Measurements from ENCODE around the gene BOLA2B. TPM values are rescaled to one million over a fixed set of nuclear protein-coding genes. Genes with fewer than 3 reads are reported as not detected.

Gene BOLA2B
- polyA plus RNA-seq, 1 of the 3 experiments (the other 2 are of a cell fraction), result 726 TPM

GRCh38 chr16:30184891-30185682 is 8.4 kb downstream of the BOLA2B start:
- no peaks in the 10 kb centered on the region for H3K27me3 ChIP-seq (ENCODE audit: insufficient read depth)

DNA sequence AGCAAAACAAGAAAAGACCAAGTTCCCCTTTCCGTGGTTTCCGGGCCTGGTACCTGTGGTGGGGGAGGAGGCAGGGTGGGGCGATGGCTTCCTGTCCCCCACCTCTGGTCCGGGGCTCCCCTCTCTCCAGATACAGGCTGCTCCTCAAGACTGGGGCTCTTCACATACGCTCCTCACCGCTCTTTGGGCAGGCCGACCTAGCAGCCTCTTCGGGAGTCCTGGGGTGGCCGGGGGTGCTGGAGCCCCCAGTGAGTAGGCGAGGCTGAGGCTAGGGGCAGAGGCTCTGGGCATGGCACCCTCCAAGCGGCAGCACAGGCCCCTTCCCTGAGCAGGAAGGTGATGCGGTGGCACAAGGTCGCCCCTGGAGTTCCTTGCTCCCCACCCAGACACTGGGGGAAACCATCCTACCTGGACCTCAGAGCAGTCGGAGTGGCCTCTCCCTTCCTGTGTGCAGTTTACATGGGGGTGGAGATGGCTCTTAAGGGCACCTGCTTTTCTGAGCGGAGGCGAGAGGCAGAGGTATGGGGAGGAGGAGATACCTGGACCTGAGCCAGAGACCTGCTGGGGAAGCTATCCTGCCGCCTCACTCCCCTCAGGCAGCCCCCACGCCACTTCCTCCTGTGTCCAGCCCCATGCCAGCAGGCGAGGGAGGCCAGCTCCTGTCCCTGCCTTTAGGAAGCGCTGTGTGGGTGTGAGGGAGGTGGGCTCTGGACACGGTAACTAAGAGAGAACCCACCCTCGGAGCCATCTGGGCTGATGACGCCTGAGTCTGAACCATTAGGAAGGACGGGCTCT is 9.2 kb downstream of the BOLA2B start:
- ChIA-PET CTCF (interaction anchor here (1.4 to 6.0 kb wide), 3 partner anchors 46 to 91 kb away, joined by 4 to 33 read pairs (median 5); partner anchors contain the start of gene TBX6), POLR2A (no interaction called here)

More at GRCh38 chr16:30184891-30185682, 8.4 kb downstream of the BOLA2B start:
- Histone ChIP-seq H3K4me1 (ENCODE audit: control insufficient read depth in 1 of 2, insufficient read depth in 2 of 2, low read depth in 1 of 2, low read length in 1 of 2) (peaks cover 0 to 25% of the 10 kb centered on the region in 2 experiments; a peak in 1 of 4 replicates), H4K20me1 (ENCODE audit: insufficient read depth) (no peaks in the 10 kb centered on the region), H2AFZ (ENCODE audit: low read depth) (no peak overlapping the region), H3K4me2 (no peak overlapping the region), H3K9me3 (no peaks in the 10 kb centered on the region), H3F3A (replicated peaks; ENCODE audit: insufficient read depth) (peaks cover 4% of the 10 kb centered on the region), H3K79me2 (ENCODE audit: insufficient read depth) (no peaks in the 10 kb centered on the region), H3K27ac (ENCODE audit: low read depth in 2 of 2, low read length in 1 of 2) (peak overlapping the region in 1 of 2 experiments; percentile 16; a peak in 1 of 4 replicates), H3K9ac (no peak overlapping the region), H3K36me3 (replicated peaks in 1 of 2; ENCODE audit: control insufficient read depth in 1 of 2, insufficient read depth in 2 of 2, low read length in 1 of 2) (peaks cover 0 to 6% of the 10 kb centered on the region in 2 experiments), H3K4me3 (ENCODE audit: low read depth in 2 of 2, low read length in 1 of 2) (no peak overlapping the region; a peak in 1 of 4 replicates), H3K9me2 (no peaks in the 10 kb centered on the region)
- 89% methylated on average over 9 of the region's 13 CpGs for WGBS (ENCODE audit: low lambda C conversion rate)
- DNase-seq, result peak; percentile 40
- ChIA-PET CTCF (interaction anchor here (1.3 to 6.0 kb wide), 3 partner anchors 47 to 92 kb away, joined by 3 to 33 read pairs (median 5); partner anchors contain the start of genes TBX6 and YPEL3), POLR2A (no interaction called here)
- TF ChIP-seq CTCF (IDR thresholded peaks at IDR 0.05) (no peak), POLR2AphosphoS5 (IDR thresholded peaks at IDR 0.05; ENCODE audit: low read depth, low read length) (no peak), TCF12 (IDR thresholded peaks at IDR 0.05) (no peak), USF1 (IDR thresholded peaks at IDR 0.05; ENCODE audit: borderline replicate concordance, low read depth) (no peak), MEF2A (IDR thresholded peaks at IDR 0.05; ENCODE audit: borderline replicate concordance, low read depth) (no peak)

More for the DNA sequence above, 9.2 kb downstream of the BOLA2B start:
- no peaks in the 10 kb centered on the region for H3K9me3 ChIP-seq
- no peak overlapping the region for H3K27ac ChIP-seq (ENCODE audit: low read depth in 2 of 2, low read length in 1 of 2)
- no peaks in the 10 kb centered on the region for H3K79me2 ChIP-seq (ENCODE audit: insufficient read depth)
- H3K4me1 ChIP-seq (ENCODE audit: control insufficient read depth in 1 of 2, insufficient read depth in 2 of 2, low read depth in 1 of 2, low read length in 1 of 2), result peaks cover 0 to 25% of the 10 kb centered on the region in 2 experiments; a peak in 1 of 4 replicates
- H3K27me3 ChIP-seq (ENCODE audit: insufficient read depth), result no peaks in the 10 kb centered on the region
- no peaks in the 10 kb centered on the region for H3K9me2 ChIP-seq
- H3K36me3 ChIP-seq (replicated peaks in 1 of 2; ENCODE audit: control insufficient read depth in 1 of 2, insufficient read depth in 2 of 2, low read length in 1 of 2), result peaks cover 0 to 6% of the 10 kb centered on the region in 2 experiments
- TF ChIP-seq YY1 (IDR thresholded peaks at IDR 0.05; ENCODE audit: low read depth) (no peak), SMC3 (IDR thresholded peaks at IDR 0.05; ENCODE audit: low read depth, low read length) (no peak), REST (IDR thresholded peaks at IDR 0.05; ENCODE audit: low read depth, low read length) (no peak), CHD2 (IDR thresholded peaks at IDR 0.05; ENCODE audit: low read length, partially characterized antibody) (no peak), MEF2A (IDR thresholded peaks at IDR 0.05; ENCODE audit: borderline replicate concordance, low read depth) (no peak)
- TF ChIP-seq, protein P1, sequence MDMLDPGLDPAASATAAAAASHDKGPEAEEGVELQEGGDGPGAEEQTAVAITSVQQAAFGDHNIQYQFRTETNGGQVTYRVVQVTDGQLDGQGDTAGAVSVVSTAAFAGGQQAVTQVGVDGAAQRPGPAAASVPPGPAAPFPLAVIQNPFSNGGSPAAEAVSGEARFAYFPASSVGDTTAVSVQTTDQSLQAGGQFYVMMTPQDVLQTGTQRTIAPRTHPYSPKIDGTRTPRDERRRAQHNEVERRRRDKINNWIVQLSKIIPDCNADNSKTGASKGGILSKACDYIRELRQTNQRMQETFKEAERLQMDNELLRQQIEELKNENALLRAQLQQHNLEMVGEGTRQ (IDR thresholded peaks at IDR 0.05; ENCODE audit: borderline replicate concordance, low read depth, low read length), result no peak
- H3F3A ChIP-seq (replicated peaks; ENCODE audit: insufficient read depth), result peaks cover 4% of the 10 kb centered on the region
- H3K4me2 ChIP-seq, result peak overlapping the region; percentile 80
- H2AFZ ChIP-seq (ENCODE audit: low read depth), result peak overlapping the region; percentile 59; the same call in 1 of the 2 replicates
- peak overlapping the region; percentile 62 to 66 for H3K4me3 ChIP-seq (ENCODE audit: low read depth in 2 of 2, low read length in 1 of 2)
- WGBS (ENCODE audit: low lambda C conversion rate), result 43% methylated on average over 19 of the region's 24 CpGs
- peak; percentile 67 for DNase-seq
- peak overlapping the region; percentile 30; the same call in 1 of the 2 replicates for H3K9ac ChIP-seq
- H4K20me1 ChIP-seq (ENCODE audit: insufficient read depth), result no peaks in the 10 kb centered on the region

Measured in SK-N-SH (cell line).